ENCODE measurements around the gene MAP3K19. TPM values are rescaled to one million over a fixed set of nuclear protein-coding genes. Genes with fewer than 3 reads are reported as not detected.

Gene MAP3K19
- total RNA-seq, 1 donor from 2014 or later = not detected

Other genes with a start within 250 kb of the MAP3K19 start
- gene ACMSD, start 208.8 kb downstream of the MAP3K19 start, total RNA-seq = not detected
- 24.1 TPM for gene CCNT2, start 128.6 kb downstream of the MAP3K19 start, total RNA-seq
- gene RAB3GAP1, start 4.8 kb upstream of the MAP3K19 start, total RNA-seq = 47.8 TPM

Data from cardiac septum (tissue), 1 donor.